Omental fat pad (tissue), 4 donors: ENCODE results near the gene B2M. TPM values are rescaled to one million over a fixed set of nuclear protein-coding genes. Genes with fewer than 3 reads are reported as not detected.
"Not testable (repeated sequence)": the region's sequence is repeated elsewhere in the genome, so short reads cannot be mapped to it uniquely, and the experiment has no call there.

ENCODE experiments used
- ATAC-seq: fragments of 150-250 bp; one replicate; pipeline ENCODE4 v1.9.1; 2016; ENCODE audit warnings: mild to moderate bottlenecking, moderate library complexity; ENCODE audit not compliant: low FRiP score
- DNase-seq: peaks from one replicate; pipeline ENCODE4 v3.0.0-alpha.2; 2019; ENCODE audit warnings: low spot score
- total RNA-seq, 4 donors: library from RNA; depleted of rRNA; stranded (reverse); fragments of >200 nt; gene quantifications; one replicate each; pipeline ENCODE4 v1.1.0, GENCODE V29; 2016
- TF ChIP-seq, protein P1 (sequence below), 3 donors: fragments of 450-650 bp; IDR thresholded peaks; one replicate each; pipeline ENCODE4 v1.5.1; 2016 to 2017; ENCODE audit warnings: antibody characterized with exemption in 3 of 3, mild to moderate bottlenecking in 3 of 3, moderate library complexity in 2 of 3

The B2M gene
- total RNA-seq, 4 donors from 2014 or later = 3,373 to 5,667 (median 4,138) TPM

DNA sequence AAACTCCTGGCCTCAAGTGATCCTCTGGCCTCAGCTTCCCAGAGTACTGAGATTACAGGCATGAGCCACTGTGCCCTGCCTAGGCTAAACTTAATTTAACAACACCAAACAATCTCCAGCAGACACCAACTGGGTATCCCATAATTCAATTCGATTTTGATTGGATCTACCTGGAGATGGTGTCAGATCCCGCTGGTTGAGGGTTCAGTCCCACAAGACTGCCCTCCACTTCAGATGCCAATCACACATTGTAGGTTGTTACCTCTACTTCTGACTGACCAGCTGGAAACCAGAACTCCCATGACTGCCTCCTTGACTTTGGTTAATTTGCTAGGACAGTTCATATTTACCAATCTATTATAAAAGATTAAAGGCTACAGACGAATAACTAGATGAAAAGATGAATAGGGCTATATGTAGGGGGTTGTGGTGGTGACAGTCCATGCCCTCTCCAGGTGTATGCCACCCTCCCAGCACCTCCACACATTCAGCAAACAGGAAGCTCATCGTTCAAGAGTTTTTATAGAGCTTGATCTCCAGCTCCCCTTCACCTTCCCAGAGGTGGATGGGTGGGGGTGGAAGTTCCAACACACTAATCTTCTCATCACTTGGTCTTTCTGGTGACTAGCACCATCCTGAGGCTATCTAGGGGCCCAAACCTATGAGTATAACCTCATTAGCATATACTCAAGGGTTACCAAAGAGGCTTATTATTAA is 9.3 kb downstream of the B2M start:
- DNase-seq = no peak
- no peak for ATAC-seq
- TF ChIP-seq, protein P1, sequence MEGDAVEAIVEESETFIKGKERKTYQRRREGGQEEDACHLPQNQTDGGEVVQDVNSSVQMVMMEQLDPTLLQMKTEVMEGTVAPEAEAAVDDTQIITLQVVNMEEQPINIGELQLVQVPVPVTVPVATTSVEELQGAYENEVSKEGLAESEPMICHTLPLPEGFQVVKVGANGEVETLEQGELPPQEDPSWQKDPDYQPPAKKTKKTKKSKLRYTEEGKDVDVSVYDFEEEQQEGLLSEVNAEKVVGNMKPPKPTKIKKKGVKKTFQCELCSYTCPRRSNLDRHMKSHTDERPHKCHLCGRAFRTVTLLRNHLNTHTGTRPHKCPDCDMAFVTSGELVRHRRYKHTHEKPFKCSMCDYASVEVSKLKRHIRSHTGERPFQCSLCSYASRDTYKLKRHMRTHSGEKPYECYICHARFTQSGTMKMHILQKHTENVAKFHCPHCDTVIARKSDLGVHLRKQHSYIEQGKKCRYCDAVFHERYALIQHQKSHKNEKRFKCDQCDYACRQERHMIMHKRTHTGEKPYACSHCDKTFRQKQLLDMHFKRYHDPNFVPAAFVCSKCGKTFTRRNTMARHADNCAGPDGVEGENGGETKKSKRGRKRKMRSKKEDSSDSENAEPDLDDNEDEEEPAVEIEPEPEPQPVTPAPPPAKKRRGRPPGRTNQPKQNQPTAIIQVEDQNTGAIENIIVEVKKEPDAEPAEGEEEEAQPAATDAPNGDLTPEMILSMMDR (IDR thresholded peaks at IDR 0.05) = no peak

DNA sequence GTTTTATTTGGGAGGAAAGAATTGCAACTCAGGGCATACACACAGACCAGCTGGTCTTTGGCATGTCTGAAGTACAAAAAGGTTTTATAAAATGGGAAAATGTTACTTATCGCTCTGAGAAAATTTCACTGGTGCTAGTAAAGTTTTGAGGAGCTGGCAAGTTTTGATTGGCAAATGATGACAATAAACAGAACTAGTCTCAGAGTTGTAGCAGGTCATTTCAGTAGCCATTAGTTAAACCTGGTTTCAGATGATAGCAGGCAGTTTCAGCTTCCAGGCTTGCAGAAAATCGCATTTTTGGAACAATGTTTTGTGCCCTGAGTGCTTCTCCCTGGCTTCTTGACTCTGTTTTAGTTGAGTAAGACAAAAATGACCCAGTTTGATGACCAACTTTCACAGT is 10.7 kb downstream of the B2M start:
- TF ChIP-seq, protein P1 (IDR thresholded peaks at IDR 0.05) = no peak

DNA sequence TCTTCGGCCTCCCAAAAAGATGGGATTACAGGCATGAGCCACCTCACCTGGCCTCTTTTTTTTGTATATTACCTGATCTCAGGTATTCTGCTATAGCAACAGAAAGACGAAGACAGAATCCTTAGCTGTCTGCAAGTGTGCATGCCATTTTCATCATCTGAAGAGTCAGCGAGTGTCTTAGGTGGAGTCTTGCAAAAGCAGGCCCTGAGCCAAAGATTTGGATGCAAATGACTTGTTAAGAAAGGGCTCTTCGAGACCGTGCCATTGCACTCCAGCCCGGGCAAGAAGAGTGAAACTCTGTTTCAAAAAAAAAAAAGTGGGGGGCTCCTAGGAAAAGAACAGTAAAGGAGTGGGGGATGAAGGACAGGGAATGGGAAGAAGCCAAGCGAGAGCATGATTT is 14.8 kb downstream of the B2M start:
- ATAC-seq (no peak), DNase-seq (no peak)
- TF ChIP-seq, protein P1 (IDR thresholded peaks at IDR 0.05) = no peak

More for the DNA sequence above, 10.7 kb downstream of the B2M start:
- ATAC-seq = no peak
- no peak for DNase-seq

DNA sequence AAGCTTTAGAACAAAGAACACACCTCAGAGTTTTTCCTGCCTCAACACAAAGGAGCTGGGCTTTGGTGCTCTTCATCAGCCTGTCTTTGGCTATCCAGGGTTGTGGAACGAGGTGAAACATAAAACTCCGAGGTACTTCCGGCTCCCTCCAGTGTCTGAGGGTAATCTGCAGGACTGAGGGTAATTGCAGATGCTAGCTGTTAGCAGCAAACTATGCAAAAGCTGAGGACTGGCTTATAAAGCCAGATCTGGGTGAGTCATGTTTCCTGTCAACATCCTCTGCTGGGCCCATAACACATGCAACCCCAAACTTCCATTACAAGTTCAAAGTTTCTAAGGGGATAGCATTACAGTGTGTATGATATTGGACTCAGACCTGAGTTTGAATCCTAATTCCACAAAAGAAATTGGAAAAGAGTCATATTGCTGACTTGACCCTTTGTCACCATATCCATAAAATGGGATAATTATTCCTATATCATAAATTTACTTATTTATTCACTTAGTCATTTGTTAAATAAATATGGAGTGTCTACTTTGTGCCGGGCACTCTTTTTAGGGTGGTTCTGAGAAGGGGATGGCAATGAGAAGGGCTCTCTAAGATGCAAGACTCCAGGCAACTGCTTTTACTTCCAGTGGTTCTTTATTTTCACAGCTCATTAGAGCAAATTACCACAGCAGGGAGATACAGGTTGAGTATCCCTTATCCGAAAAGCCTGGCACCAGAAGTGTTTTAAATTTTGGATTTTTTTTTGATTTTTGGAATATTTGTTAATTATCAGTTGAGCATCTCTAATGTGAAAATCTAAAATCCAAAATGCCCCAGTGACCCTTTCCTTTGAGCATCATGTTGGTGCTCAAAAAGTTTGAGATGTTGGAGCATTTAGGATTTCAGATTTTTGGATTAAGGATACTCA is 15.5 kb downstream of the B2M start:
- TF ChIP-seq, protein P1 (IDR thresholded peaks at IDR 0.05) = no peak
- ATAC-seq (peak; percentile 28), DNase-seq (no peak)

DNA sequence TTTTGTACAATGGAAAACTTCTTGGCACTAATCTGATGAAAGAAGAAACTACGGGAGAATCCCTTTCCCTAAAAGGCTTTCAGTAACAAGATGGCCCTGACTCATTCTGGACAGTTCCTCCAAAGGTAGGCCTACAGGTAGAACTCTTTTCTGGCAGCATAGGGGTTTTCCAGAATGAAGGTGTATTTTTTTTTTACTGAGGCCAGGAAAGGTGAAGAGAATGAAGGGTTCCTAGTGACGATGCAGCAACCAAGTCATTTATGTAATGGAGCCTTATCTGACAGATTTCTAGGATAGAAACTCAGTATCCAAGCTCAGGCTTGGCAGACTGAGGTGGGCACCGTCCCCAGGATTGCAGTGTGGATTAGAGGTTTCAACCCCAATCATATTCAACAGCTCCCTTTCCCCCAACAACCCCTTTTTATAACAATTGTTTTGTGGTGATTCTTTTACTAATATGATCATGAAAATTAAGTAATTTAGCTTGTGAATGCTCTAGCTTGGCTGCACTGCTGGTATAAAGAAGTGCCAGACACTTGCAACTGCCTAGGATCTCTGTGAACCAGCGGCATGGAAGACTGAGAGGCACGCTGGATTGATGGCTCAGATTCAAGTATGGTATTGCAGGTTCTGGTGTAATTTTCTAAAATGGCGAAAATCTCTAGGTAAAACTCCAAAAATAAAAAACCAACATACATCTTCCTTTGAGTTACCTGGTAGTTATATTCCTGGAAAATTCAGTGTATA is 16.3 kb downstream of the B2M start:
- TF ChIP-seq, protein P1 (IDR thresholded peaks at IDR 0.05) = no peak
- no peak for ATAC-seq
- no peak for DNase-seq

DNA sequence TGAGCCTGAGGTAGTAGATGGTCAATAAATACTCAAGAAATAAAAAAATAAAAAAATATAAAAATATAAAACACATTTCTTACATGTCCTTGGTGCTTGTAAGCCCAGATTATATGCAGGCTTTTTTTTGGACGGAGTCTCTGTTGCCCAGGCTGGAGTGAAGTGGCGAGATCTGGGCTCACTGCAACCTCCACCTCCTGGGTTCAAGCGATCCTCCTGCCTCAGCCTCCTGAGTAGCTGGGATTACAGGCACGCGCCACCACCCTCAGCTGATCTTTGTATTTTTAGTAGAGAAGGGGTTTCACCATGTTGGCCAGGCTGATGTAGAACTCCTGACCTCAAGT is 16.9 kb downstream of the B2M start:
- ATAC-seq, DNase-seq: not testable (repeated sequence)
